Measurements from ENCODE around the gene GK. TPM values are rescaled to one million over a fixed set of nuclear protein-coding genes. Genes with fewer than 3 reads are reported as not detected.
A peak's percentile ranks its signal among the peaks of the same experiment; 100 is the strongest.

The GK gene
- total and polyA plus RNA-seq, 2 donors (not counting 3 experiments of a cell fraction or from before 2014, with no cell fraction given) = 2.7 to 7.6 TPM

DNA sequence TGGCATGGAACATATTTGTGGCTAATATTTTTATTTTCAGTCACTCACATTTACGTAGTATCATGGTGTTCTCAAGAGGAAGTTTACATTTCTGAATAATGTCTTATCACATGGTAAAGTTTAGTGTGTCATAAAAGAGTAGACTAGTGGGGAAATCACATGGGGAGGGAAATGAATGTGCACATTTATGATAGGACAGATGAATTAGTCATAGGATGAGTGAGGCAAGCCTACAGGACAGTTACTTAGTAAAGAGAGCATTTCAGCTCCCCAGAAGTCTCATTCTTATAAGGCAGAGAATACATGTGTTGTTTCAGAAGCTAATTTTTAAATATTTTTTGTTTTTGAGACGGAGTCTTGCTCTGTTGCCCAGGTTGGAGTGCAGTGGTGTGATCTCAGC is 6.2 kb downstream of the GK start:
- H3K9me3 ChIP-seq (replicated peaks; ENCODE audit: control insufficient read depth, insufficient read depth, low read length) = no peaks in the 10 kb centered on the region
- H3K4me3 ChIP-seq (replicated peaks in 1 of 3; ENCODE audit: insufficient read depth in 1 of 3, low read depth in 1 of 3, low read length in 3 of 3) = no peak overlapping the region
- peaks cover 2% of the 10 kb centered on the region for H3K4me1 ChIP-seq (ENCODE audit: control insufficient read depth, extremely low read depth, insufficient read depth, low read length)
- dilution Hi-C loops (cut with MboI; ENCODE audit: extremely low pct_ligation_motif_present, low sequenced_read_pairs) (no loop called here), intact Hi-C loops (cut with micrococcal nuclease) (no loop called here)
- POLR2A ChIA-PET = no interaction called here
- H4K20me1 ChIP-seq (replicated peaks; ENCODE audit: control insufficient read depth, extremely low read depth, insufficient read depth, low read length) = no peaks in the 10 kb centered on the region
- no peaks in the 10 kb centered on the region for H3K79me2 ChIP-seq (ENCODE audit: control insufficient read depth, insufficient read depth, low read length)
- H2AFZ ChIP-seq (ENCODE audit: low read depth, low read length) = no peak overlapping the region
- TF ChIP-seq, protein P1, sequence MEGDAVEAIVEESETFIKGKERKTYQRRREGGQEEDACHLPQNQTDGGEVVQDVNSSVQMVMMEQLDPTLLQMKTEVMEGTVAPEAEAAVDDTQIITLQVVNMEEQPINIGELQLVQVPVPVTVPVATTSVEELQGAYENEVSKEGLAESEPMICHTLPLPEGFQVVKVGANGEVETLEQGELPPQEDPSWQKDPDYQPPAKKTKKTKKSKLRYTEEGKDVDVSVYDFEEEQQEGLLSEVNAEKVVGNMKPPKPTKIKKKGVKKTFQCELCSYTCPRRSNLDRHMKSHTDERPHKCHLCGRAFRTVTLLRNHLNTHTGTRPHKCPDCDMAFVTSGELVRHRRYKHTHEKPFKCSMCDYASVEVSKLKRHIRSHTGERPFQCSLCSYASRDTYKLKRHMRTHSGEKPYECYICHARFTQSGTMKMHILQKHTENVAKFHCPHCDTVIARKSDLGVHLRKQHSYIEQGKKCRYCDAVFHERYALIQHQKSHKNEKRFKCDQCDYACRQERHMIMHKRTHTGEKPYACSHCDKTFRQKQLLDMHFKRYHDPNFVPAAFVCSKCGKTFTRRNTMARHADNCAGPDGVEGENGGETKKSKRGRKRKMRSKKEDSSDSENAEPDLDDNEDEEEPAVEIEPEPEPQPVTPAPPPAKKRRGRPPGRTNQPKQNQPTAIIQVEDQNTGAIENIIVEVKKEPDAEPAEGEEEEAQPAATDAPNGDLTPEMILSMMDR (IDR thresholded peaks at IDR 0.05; ENCODE audit: extremely low read depth in 1 of 2, insufficient read depth in 1 of 2, low read depth in 1 of 2, low read length in 2 of 2) = no peak
- TF ChIP-seq GATA2 (IDR thresholded peaks at IDR 0.05; ENCODE audit: insufficient read depth, insufficient read length, low read depth, low read length) (peak; percentile 18), JUN (IDR thresholded peaks at IDR 0.05; ENCODE audit: borderline replicate concordance, insufficient read depth, insufficient read length, low read depth) (peak; percentile 16), EZH2 (IDR thresholded peaks at IDR 0.05; ENCODE audit: borderline replicate concordance, low read depth, low read length, severe bottlenecking) (no peak), MYC (IDR thresholded peaks at IDR 0.05; ENCODE audit: low read depth, low read length) (no peak), POLR2A (IDR thresholded peaks at IDR 0.05; ENCODE audit: low read depth, low read length) (no peak), FOS (IDR thresholded peaks at IDR 0.05; ENCODE audit: borderline replicate concordance, insufficient read depth, low read length) (peak; percentile 57), POLR2AphosphoS5 (IDR thresholded peaks at IDR 0.05; ENCODE audit: insufficient read depth, low read depth, low read length) (no peak)
- TF ChIP-seq, protein P2, sequence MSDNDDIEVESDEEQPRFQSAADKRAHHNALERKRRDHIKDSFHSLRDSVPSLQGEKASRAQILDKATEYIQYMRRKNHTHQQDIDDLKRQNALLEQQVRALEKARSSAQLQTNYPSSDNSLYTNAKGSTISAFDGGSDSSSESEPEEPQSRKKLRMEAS (IDR thresholded peaks at IDR 0.05; ENCODE audit: insufficient read depth, insufficient read length) = no peak
- no peaks in the 10 kb centered on the region for H3K27me3 ChIP-seq (ENCODE audit: control insufficient read depth in 2 of 2, insufficient read depth in 2 of 2, low read length in 2 of 2)
- H3K4me2 ChIP-seq (ENCODE audit: insufficient read depth, low read length) = no peak overlapping the region
- H3K9ac ChIP-seq (replicated peaks; ENCODE audit: extremely low read depth, insufficient read depth, low read length) = no peak overlapping the region
- no peaks in the 10 kb centered on the region for H3K36me3 ChIP-seq (ENCODE audit: control insufficient read depth in 2 of 2, extremely low read depth in 1 of 2, insufficient read depth in 2 of 2, low read length in 2 of 2)
- peak; percentile 75 for FAIRE-seq
- no peaks in the 10 kb centered on the region for H3K9me1 ChIP-seq (replicated peaks; ENCODE audit: control insufficient read depth, extremely low read depth, insufficient read depth, low read length)
- CTCF ChIA-PET = no interaction called here
- BruUV-seq (replicated peaks) = no TSS peak
- peak; percentile 52 for DNase-seq (ENCODE audit: low read depth, low spot score)
- peak overlapping the region; percentile 51 for H3K27ac ChIP-seq (ENCODE audit: insufficient read depth, low read depth, low read length)
